HL-60 (cell line): ENCODE results near the gene CLSTN1.

ENCODE experiments used
- TF ChIP-seq, protein P1 (sequence below): IDR thresholded peaks from one replicate; pipeline ENCODE4 v1.5.1; 2011; ENCODE audit warnings: low read length, control low read depth, inconsistent platforms; ENCODE audit not compliant: insufficient read depth
- TF ChIP-seq, protein P2 (sequence below): IDR thresholded peaks from 2 replicates; pipeline ENCODE4 v1.6.1; 2012; ENCODE audit warnings: low read depth; ENCODE audit not compliant: insufficient replicate concordance

DNA sequence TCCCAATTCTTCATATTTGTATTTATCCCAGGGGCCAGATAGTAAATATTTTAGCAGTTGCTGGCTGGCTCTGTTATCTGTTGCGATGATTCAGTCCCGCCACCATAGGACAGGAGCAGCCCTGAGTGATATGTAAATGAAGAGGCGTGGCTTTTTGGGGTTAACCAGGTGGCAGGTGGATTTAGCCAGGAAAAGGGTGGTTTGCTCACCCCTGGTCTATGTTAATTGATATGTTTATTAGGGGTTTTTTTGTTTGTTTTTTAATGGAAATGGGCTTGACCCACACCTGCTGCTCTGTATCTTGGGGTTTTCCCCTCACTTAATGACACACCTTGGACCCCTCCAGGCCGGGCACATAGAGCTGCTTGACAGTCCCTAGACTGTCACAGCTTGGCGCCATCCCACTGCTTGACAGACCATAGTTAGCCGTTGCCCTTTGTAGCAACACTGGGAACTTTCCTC, 109.5 kb downstream of the CLSTN1 start:
- TF ChIP-seq, protein P1, sequence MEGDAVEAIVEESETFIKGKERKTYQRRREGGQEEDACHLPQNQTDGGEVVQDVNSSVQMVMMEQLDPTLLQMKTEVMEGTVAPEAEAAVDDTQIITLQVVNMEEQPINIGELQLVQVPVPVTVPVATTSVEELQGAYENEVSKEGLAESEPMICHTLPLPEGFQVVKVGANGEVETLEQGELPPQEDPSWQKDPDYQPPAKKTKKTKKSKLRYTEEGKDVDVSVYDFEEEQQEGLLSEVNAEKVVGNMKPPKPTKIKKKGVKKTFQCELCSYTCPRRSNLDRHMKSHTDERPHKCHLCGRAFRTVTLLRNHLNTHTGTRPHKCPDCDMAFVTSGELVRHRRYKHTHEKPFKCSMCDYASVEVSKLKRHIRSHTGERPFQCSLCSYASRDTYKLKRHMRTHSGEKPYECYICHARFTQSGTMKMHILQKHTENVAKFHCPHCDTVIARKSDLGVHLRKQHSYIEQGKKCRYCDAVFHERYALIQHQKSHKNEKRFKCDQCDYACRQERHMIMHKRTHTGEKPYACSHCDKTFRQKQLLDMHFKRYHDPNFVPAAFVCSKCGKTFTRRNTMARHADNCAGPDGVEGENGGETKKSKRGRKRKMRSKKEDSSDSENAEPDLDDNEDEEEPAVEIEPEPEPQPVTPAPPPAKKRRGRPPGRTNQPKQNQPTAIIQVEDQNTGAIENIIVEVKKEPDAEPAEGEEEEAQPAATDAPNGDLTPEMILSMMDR: no peak
- TF ChIP-seq, protein P2, sequence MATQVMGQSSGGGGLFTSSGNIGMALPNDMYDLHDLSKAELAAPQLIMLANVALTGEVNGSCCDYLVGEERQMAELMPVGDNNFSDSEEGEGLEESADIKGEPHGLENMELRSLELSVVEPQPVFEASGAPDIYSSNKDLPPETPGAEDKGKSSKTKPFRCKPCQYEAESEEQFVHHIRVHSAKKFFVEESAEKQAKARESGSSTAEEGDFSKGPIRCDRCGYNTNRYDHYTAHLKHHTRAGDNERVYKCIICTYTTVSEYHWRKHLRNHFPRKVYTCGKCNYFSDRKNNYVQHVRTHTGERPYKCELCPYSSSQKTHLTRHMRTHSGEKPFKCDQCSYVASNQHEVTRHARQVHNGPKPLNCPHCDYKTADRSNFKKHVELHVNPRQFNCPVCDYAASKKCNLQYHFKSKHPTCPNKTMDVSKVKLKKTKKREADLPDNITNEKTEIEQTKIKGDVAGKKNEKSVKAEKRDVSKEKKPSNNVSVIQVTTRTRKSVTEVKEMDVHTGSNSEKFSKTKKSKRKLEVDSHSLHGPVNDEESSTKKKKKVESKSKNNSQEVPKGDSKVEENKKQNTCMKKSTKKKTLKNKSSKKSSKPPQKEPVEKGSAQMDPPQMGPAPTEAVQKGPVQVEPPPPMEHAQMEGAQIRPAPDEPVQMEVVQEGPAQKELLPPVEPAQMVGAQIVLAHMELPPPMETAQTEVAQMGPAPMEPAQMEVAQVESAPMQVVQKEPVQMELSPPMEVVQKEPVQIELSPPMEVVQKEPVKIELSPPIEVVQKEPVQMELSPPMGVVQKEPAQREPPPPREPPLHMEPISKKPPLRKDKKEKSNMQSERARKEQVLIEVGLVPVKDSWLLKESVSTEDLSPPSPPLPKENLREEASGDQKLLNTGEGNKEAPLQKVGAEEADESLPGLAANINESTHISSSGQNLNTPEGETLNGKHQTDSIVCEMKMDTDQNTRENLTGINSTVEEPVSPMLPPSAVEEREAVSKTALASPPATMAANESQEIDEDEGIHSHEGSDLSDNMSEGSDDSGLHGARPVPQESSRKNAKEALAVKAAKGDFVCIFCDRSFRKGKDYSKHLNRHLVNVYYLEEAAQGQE: no peak
